Neural crest cell (in vitro differentiated cells): ENCODE data around the gene PRL. TPM values are rescaled to one million over a fixed set of nuclear protein-coding genes. Genes with fewer than 3 reads are reported as not detected.

ENCODE experiments used
- DNase-seq: peaks from one replicate; pipeline ENCODE4 v3.0.0; 2021; ENCODE audit warnings: low read depth, mixed read lengths, low spot score
- H3K27ac Mint-ChIP-seq: one replicate; pipeline ENCODE4 v1.8.0; 2021; ENCODE audit warnings: mild to moderate bottlenecking, mixed read lengths; ENCODE audit not compliant: unreplicated experiment
- H3K27me3 Mint-ChIP-seq: 2 replicates; pipeline ENCODE4 v1.8.0; 2021; ENCODE audit warnings: low read depth, mild to moderate bottlenecking, mixed read lengths
- H3K36me3 Mint-ChIP-seq: 2 replicates; pipeline ENCODE4 v1.8.0; 2021; ENCODE audit warnings: low read depth, mild to moderate bottlenecking, mixed read lengths
- H3K4me1 Mint-ChIP-seq: 2 replicates; pipeline ENCODE4 v1.8.0; 2021; ENCODE audit warnings: mixed read lengths
- H3K4me3 Mint-ChIP-seq: one replicate; pipeline ENCODE4 v1.8.0; 2021; ENCODE audit warnings: mild to moderate bottlenecking, mixed read lengths
- H3K9me3 Mint-ChIP-seq: 2 replicates; pipeline ENCODE4 v1.8.0; 2021; ENCODE audit warnings: mixed read lengths
- CTCF ChIP-seq: fragments of 200-600 bp; sonication (generic); conservative IDR thresholded peaks from 2 replicates; pipeline ENCODE4 v1.5.0; 2021; ENCODE audit warnings: antibody characterized with exemption, mild to moderate bottlenecking
- total RNA-seq: library from RNA; stranded (reverse); gene quantifications from 2 replicates; pipeline ENCODE4 v1.2.1, GENCODE V29; 2021

The PRL gene
- total RNA-seq, 1 donor from 2014 or later = not detected

- H3K4me3 Mint-ChIP-seq = no peak overlapping the region
- no peak for TF ChIP-seq CTCF
- H3K36me3 Mint-ChIP-seq = peaks cover 3% of the 10 kb centered on the region
- peaks cover 6% of the 10 kb centered on the region for H3K9me3 Mint-ChIP-seq
- no peaks in the 10 kb centered on the region for H3K27me3 Mint-ChIP-seq
- DNase-seq = no peak
- no peak overlapping the region for H3K27ac Mint-ChIP-seq
- peaks cover 44% of the 10 kb centered on the region for H3K4me1 Mint-ChIP-seq
These were observed 25.5 kb upstream of the PRL start for GRCh38 chr6:22322103-22323030.

DNA sequence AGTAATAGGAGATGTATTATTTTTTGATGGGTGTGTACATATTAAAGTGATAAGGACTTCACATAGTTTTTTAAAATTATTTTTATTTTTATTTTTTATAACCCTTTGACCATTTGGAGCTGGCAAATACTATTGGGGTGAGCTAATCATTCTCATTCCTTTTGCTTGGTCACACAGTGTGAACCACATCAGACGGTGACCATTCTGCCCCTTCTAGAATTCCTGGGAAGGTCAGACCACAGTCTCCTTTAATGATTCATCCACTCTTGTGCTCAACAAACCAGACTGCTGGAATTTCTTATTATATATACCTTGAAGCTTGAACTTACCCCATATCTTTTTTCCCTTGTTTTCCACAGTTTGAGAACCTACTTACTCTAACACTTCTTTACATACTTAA lies 23.9 kb upstream of the PRL start:
- Mint-ChIP-seq H3K4me1 (peaks cover 32% of the 10 kb centered on the region), H3K27ac (no peak overlapping the region), H3K36me3 (peaks cover 3% of the 10 kb centered on the region), H3K27me3 (no peaks in the 10 kb centered on the region), H3K4me3 (no peak overlapping the region), H3K9me3 (peaks cover 8% of the 10 kb centered on the region)
- no peak for DNase-seq
- TF ChIP-seq CTCF = no peak

- Mint-ChIP-seq H3K4me3 (no peak overlapping the region), H3K36me3 (peaks cover 6% of the 10 kb centered on the region), H3K27me3 (no peaks in the 10 kb centered on the region), H3K4me1 (peaks cover 21% of the 10 kb centered on the region), H3K27ac (no peak overlapping the region), H3K9me3 (peaks cover 10% of the 10 kb centered on the region)
- no peak for TF ChIP-seq CTCF
- no peak for DNase-seq
These were observed 21.6 kb upstream of the PRL start for GRCh38 chr6:22318404-22318803.

DNA sequence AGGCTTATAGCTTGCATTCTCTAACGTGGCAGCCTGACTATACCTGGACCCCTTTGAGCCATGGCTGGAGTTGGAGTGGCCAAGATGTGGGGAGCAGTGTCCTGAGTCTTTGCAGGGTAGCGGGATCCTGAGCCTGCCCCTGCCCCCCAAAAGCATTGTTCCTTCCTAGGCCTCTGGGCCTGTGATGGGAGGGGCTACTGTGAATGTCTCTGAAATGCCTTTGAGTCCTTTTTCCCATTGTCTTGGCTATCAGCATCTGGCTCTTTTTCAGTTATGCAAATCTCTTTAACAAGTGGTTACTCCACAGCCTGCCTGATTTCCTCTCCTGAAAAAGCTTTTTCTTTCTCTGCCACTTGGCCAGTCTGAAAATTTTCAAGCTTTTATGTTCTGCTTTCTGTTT lies 17.0 kb upstream of the PRL start:
- Mint-ChIP-seq H3K27me3 (no peaks in the 10 kb centered on the region), H3K27ac (no peak overlapping the region), H3K36me3 (peaks cover 29% of the 10 kb centered on the region), H3K4me3 (no peak overlapping the region), H3K9me3 (peaks cover 27% of the 10 kb centered on the region), H3K4me1 (peaks cover 3% of the 10 kb centered on the region)
- DNase-seq = no peak
- no peak for TF ChIP-seq CTCF

GRCh38 chr6:22308939-22309338 lies 12.1 kb upstream of the PRL start:
- Mint-ChIP-seq H3K4me1 (peaks cover 5% of the 10 kb centered on the region), H3K4me3 (no peak overlapping the region), H3K27me3 (no peaks in the 10 kb centered on the region), H3K9me3 (peaks cover 16% of the 10 kb centered on the region), H3K36me3 (peaks cover 24% of the 10 kb centered on the region), H3K27ac (no peak overlapping the region)
- no peak for DNase-seq
- TF ChIP-seq CTCF = no peak
